GM21390 (cell line): ENCODE measurements around the gene CTCF.

Source experiments
- ATAC-seq: cut with Tn5 transposase; IDR thresholded peaks from one replicate; pipeline ENCODE4 v1.9.1; 2021; ENCODE audit not compliant: unreplicated experiment

The CTCF gene

GRCh38 chr16:67663877-67664222, 101.5 kb downstream of the CTCF start:
- no peak for ATAC-seq

DNA sequence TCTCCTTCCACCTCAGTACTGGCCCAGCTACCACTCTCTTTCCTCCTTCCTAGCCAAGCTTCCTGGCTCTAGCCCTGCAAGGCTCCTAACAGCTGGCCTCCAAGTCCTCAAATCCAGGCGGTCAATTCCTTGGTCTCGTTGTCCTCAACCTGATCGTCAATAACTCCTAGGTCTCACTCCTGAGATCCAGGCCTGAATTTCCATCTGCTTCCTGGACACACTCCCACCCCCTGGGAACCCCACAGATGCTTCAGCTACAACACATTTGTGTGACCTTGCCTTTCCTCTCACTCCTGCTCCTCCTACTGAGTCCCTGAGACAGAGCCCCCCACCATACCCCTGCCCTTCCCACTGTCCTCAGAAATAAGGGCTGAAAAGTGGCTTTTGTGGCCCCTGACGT, 101.9 kb downstream of the CTCF start:
- no peak for ATAC-seq

- no peak for ATAC-seq
These were observed 102.5 kb downstream of the CTCF start for GRCh38 chr16:67664871-67665270.

- ATAC-seq: no peak
These were observed 103.3 kb downstream of the CTCF start for GRCh38 chr16:67665598-67665997.

- peak; percentile 9 for ATAC-seq
These were observed 103.8 kb downstream of the CTCF start for GRCh38 chr16:67666032-67666551.

- peak; percentile 54 for ATAC-seq
These were observed 104.5 kb downstream of the CTCF start, which contains the start of the genes C16orf86 and ENKD1 for GRCh38 chr16:67666559-67667452. Gene C16orf86, plus strand, starts transcription at chr16:67666814. Its CDS starts 157 bp downstream, at chr16:67666971. Gene ENKD1, minus strand, starts transcription at chr16:67666750. Its CDS starts 308 bp downstream, at chr16:67666442.

DNA sequence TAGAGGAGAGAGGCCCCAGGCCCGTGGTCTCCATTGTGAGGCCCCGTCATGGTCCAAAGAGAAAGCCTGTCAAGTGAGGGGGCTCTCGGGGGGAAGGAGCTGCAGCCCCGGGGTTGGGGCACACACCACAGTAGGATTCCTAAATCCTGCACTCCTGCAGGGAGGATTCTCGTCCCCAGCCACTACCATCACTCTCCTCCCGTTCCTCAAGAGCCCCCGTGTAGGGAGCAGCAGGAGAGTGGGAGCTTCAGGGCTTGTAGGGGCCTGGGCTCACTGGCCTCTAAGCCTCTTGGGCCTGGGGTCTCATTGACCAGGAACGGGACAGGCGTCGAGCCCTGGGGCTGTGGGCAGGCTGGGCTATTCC, 105.1 kb downstream of the CTCF start:
- no peak for ATAC-seq

GRCh38 chr16:67667817-67668494, 105.6 kb downstream of the CTCF start:
- peak; percentile 64 for ATAC-seq

- ATAC-seq: no peak
These were observed 106.3 kb downstream of the CTCF start for GRCh38 chr16:67668495-67669157.

DNA sequence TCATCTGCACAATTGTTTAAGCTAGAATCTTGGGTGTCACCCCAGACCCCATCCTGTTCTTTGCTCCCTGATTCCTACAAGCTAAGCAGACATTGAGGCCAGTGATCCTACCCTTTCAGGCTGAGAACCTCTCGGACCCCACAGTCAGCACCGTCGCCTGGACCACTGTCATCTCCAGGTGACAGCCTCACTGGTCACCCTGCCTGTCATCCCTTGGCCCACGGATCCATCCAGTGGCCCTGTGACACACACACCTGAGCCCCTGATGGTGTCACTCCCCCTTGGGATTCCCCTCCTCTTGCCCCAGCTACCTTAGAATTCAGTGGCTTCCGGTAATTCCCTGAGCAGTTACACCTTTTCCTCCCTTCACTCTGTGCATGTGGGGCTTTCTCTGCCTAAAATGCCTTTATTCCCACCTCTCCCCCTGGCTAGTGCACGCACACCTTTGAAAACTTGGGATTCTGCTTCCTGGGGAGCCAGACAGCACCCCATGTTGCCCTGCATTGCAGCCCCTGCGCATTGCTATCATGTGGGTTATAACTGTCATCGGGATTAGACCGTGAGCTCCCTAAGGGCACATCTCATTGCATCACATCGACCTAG, 107.3 kb downstream of the CTCF start:
- ATAC-seq: no peak

DNA sequence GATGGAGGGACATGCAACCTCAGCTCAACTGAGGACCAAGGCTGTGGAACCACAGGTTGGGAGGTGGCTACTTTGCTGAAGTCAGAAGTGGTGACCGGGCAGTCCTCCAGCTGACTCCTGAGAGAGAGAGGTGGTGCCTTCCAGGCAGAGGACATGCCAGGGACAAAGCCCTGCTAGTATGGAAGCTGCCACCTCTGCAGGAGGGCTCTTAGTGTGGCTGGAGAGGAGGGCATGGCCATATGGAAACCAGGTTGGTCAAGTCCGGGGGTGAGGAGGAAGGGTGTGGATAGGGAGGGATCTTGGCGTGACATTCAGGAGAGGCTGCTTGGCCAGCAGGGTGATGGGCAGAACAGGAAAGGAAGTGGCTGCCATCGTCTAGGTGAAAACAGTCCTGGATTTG, 110.0 kb downstream of the CTCF start:
- no peak for ATAC-seq

DNA sequence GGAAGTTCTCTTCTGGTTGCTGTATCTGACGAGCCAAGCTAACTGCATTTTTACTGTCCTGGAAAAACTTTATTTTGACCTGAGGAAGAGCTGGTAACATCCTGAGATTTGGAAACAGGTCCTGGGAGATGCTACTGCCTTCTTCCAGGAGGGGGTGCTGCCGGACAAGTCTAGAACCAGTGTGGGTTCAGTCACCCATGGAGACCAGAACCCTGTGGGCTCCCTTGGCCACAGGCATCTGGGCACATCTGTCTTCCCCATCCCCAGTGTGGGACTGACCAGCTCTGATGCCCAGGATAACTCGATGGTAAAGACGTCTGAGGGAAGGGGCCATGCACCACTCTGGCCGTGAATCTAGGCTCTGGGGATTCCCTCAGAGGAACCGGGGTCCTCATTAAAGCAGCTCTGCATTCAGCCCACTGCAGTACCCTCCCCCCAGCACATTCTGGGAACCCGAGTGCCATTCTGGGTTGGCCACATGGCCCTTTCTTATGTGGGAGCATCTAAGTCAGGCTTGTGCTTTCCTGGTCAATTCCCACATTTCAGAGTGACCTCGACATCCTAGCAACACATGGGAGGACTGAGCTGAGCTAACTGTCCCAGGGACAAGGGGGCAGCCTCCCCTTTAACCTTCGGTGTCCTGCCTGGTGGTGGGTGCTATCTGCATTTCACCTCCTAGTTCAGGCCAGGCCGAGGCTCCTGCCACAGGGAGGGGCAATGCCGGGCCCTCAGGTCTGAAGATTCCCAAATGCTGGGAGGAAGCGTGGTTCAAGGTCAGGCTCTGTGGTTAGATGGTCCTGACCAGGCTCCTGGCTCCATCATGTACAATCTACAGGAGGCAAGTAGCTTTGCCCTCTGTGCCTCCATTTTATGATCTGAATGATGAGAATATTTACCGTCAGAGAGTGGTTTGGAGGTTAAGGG, 110.7 kb downstream of the CTCF start:
- ATAC-seq: no peak

DNA sequence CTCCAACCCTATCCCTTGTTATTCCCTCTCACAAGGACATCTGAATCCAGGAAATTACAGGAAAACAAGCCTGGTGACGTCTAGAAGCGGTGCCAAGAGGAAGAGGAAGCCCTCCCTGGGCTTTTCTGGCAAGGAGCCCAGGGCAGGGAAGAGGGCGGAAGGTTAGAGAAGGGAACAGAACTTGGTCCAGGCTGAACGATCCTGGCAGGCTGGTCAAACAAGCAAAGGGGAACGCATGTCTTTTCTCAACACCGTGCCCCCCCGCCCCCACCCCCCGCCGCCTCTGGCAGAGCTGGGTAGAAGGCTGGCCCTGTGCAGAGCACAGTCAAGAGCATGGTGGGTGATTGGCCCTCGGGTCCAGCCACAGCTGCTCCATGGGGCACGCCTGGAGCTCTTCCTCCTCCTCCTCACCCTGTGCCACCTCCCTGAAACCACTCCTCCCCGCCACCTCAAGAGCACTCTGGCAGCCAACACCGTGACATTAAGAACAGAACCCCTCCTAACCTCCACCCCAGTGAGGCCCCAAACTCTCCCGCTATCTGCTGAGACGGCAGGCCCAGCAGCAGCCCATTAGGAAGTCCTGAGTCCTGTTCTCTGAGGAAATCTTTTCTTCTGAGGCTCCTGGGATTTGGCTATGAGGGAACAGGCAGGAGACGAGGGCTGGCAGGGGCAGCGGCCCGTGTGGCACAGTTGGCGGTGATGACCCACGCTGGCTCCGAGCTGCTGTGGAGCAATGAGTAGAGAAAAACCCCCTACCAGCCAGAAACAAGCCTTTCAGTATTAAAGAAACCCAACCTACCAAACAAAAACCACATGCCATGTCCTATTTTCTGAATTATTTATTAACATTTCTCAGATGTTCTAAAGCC, 111.6 kb downstream of the CTCF start:
- no peak for ATAC-seq

DNA sequence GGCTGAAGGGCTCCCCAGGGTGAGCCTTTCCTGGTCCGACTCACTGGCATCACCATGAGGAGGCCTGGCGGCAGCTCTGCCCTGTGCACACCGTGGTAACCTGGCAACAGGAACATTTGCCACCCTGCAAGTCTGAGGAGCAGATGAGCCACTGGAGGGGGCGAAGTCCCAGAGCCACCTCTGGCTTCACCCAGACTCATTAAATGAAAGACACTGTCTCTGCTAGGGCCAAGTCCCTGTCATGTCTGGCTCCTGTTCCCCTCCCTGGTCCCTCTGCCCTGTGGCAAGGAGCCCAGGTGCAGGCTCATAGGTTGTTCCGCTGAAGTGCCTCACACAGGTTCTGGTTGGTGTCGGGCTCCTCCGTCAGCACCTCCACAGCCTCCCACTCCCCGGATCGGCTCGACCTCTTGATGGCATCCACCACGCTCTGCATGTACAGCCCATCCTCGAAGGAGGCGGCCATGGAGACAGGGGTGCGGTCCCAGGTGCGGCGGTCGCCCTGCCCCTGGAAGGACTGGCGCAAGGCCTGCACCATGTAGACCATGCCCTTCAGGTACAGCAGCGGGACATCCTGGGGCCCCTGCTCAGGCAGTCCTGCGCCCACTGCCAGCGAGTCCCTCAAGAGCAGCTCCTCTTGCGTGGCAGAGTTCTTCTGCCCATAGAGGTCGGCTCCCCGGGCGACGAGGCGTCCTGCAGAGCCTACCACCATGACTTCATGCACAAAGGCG, 112.7 kb downstream of the CTCF start:
- no peak for ATAC-seq

DNA sequence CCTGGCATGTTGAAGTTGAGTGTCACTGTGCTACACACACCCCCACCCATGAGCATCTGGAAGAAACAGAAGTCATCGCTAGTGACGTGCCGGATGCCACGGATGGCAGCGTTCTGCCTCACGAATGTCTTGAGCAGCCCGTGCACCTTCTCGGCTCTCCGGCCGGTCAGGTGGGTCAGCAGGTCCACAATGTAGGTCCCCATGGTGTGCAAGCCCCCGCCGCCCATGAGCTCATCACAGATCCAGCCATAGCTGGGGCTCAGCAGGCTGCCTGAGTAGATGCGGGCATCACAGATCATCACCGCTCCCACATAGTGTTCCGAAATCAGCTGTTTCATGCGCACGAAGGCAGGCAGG, 113.2 kb downstream of the CTCF start:
- ATAC-seq: no peak

GRCh38 chr16:67675999-67676398, 113.7 kb downstream of the CTCF start:
- ATAC-seq: no peak

GRCh38 chr16:67676516-67676915, 114.2 kb downstream of the CTCF start:
- no peak for ATAC-seq

DNA sequence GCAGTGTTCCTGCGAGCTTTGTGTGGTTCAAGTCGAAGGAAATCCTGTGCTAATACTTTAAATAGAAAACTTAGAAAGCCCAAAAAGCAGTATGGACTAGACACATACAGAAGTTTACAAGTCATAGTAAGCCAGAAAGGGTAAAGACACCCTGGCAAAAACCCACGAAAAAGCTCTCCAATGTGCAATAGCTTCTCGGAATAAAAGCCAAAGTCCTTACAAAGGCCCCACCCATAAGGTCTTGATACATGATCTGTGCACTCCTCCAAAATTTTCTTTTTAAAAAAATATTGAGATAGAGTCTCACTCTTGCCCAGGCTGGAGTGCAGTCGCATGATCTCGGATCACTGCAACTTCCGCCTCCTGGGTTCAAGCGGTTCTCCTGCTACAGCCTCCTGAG, 114.6 kb downstream of the CTCF start:
- ATAC-seq: no peak

- ATAC-seq: no peak
These were observed 115.4 kb downstream of the CTCF start for GRCh38 chr16:67677712-67678111.
